GM19193 (cell line): ENCODE data around the gene IPP.

Experiments used
- POLR2A ChIP-seq: IDR thresholded peaks from 4 replicates; pipeline ENCODE4 v1.6.1; 2011; ENCODE audit not compliant: insufficient read depth, insufficient read length; ENCODE audit errors: extremely low read depth

Gene IPP

GRCh38 chr1:45687754-45688740 lies 62.4 kb downstream of the IPP start, which contains the start of gene TMEM69:
Gene TMEM69 (plus strand): TSS chr1:45688181. CDS start chr1:45691069, 2,888 bp downstream.
- peak; percentile 75 for TF ChIP-seq POLR2A

GRCh38 chr1:45687014-45687753 lies 63.3 kb downstream of the IPP start:
- TF ChIP-seq POLR2A: peak; percentile 97

DNA sequence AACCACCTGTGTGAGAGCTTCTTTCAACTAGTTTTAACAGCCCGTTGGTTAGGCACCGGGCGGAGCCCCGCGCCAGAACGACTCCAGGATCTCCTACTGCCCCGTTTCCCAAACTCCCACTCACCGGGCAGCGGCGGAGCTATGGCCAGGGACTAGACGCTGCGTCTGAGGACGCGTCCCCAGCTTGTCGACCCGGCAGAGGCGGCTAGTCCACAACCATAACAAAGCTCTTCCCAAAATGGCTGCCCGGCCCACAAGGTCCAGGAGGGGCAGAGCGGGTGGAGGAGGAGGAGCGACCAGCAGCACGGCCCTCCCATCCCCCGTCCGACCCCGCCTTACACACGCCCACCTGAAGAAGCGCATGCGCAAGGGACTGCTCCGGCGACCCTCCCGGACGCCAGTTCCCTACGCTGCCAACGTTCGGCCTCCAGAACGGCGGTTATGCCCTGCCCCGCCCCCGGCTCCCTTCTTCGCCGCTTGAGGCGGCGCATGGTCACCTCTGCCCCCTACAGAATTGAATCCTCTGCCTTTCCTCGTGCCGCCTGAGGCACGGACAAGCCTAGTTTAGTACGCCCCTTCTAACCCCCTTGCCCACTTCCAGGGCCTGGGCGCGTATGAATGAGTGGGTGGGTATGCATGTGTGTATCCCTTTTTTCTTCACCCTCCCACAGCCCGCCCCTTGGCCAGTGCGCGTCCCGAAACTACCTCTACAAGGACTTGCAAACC lies 64.0 kb downstream of the IPP start, which contains the start of gene GPBP1L1:
TSS of gene GPBP1L1 (minus strand) at position 246 of the 726 bp plus-strand sequence. CDS start 27,446 bp downstream, outside the sequence.
- peak; percentile 72 for TF ChIP-seq POLR2A

DNA sequence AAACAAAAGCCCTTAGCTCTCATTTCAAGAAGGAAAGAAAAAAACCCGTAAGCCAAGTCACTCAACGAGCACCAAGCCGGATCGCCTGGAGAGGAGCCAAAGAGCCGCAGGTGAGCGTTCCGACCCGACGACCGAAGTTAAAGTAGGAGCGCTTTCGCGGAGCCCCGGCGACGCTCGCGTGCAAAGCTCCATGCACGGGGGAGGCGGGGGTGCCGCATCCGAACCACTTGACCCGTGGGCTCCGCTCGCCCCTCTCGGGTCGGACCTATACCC lies 64.5 kb downstream of the IPP start:
- TF ChIP-seq POLR2A: no peak

GRCh38 chr1:45685308-45686014 lies 65.0 kb downstream of the IPP start:
- no peak for TF ChIP-seq POLR2A

DNA sequence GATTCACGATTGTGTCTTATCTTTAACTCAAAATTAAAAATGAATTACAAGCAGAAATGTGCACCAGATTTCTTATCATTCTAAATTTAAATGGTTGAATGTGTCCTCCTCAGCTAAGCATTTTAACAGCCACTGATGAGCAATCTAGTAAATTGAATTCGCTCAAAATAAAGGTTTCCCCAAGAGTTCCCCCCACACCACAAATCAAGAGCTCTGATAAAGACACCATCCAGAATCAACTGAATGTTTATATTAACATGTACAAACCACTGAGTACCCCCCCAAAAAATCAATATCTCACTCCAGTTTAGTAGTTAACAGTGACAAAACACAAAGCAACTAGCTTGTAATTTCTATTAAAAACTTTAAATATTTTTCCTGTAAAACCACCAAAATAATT lies 66.1 kb downstream of the IPP start:
- TF ChIP-seq POLR2A: no peak

DNA sequence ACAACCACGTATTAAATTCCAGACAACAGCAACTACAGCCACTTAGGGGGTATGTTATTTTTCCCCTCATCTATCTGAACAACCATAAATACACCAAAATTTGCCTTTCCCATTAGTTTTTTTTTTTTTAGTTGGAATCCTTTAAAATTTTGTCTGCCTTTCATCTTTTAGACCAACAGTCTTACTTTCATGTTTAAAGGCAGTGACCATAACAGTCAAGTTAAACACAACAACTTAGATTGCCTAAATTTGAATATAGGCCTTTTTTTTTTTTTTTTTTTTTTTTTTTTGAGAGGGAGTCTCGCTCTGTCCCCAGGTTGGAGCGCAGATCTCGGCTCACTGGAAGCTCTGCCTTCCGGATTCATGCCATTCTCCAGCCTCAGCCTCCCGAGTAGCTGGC lies 67.5 kb downstream of the IPP start:
- no peak for TF ChIP-seq POLR2A

DNA sequence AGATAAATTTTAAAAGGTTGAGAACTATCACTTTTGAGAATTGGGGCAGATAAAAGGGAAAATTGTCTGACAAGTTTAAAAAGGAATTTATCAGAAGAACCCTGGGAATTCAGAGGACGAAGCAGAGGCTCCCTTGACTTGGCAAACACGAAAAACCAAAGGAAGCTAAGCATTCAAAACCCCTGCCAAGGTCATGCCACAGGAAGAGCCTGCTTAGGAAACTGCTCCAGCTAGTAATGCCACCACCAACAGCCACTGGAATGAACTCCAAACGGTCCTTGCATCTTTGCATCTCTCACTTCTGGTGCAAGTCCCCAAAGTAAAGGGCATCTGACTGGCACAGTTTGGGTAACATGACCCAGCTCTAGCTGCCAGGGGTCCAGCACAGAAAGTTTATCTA lies 71.3 kb downstream of the IPP start:
- TF ChIP-seq POLR2A: no peak

DNA sequence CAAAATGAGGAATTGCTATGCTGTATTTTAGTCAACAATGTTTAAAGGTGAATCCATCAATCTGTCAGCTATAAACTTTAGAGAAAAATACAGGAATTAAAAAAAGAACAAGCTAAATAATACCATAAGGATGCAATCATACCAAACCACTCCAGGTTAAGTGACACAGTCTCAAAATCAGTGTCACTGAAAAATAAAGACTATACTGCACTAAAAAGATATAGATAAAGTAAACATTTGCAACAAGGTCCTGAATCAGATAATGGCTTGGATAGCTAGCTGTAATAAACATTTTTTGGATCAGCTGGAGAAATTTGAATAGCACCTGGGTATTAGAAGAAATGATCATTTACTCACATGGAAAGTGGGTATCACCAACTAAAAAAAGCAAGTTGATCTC lies 72.0 kb downstream of the IPP start:
- TF ChIP-seq POLR2A: no peak

DNA sequence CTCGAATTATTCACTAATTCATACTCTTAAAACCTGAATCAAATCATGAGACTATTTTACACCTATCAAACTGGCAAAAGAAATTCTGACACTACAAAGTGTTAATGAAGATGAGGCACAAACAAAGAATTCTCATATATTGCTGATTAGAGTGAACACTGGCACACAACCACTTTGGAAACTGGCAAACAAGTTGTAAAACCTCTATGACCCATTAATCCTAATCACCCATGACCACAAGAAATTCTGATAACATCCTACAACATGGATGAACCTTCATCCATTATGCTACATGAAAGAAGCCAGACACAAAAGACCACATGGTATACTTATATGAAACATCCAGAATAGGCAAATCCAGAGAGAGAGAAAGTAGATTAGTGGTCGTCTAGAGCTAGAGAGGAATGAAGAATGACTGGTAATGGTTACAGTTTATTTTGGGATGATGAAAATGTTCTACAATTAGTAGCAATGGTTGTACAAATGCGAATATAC lies 72.7 kb downstream of the IPP start:
- TF ChIP-seq POLR2A: no peak

- TF ChIP-seq POLR2A: no peak
These were observed 76.0 kb downstream of the IPP start for GRCh38 chr1:45674478-45674877.

DNA sequence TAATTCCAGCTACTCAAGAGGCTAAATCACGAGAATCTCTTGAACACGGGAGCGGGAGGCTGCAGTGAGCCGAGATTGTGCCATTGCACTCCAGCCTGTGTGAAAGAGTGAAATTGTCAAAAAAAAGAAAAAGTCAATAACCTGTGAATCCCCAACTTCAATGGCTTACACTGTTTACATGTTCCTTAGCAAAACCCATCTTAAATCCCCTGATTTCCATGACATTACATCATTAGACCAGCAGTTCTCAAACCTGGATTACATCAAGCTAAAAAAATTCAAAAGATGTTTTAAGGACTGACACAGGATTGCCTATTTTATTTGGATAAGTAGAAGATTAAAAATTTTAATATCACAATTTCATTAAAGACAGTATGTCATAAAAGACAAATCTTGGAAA lies 76.5 kb downstream of the IPP start:
- no peak for TF ChIP-seq POLR2A

GRCh38 chr1:45669859-45670655 lies 80.4 kb downstream of the IPP start:
- no peak for TF ChIP-seq POLR2A

- no peak for TF ChIP-seq POLR2A
These were observed 81.1 kb downstream of the IPP start for GRCh38 chr1:45669379-45669778.

GRCh38 chr1:45668526-45668925 lies 81.9 kb downstream of the IPP start:
- no peak for TF ChIP-seq POLR2A
